Spinal cord (tissue), 10 donors: Measurements from ENCODE around the gene DDIT4. TPM values are rescaled to one million over a fixed set of nuclear protein-coding genes. Genes with fewer than 3 reads are reported as not detected.

Experiments used
- DNase-seq, 6 donors: peaks; one replicate each; pipeline versions ENCODE4 v3.0.0 to v3.0.0-alpha.2; 2013 to 2015; ENCODE audit warnings: low spot score in 6 of 6, low read depth in 4 of 6
- H3K27ac ChIP-seq: one replicate; pipeline ENCODE4 v1.5.1; 2013; ENCODE audit warnings: low read depth, low read length, control low read depth
- H3K27me3 ChIP-seq: one replicate; pipeline ENCODE4 v1.6.1; 2013; ENCODE audit warnings: low read length; ENCODE audit not compliant: control insufficient read depth, insufficient read depth
- H3K36me3 ChIP-seq: one replicate; pipeline ENCODE4 v1.6.1; 2013; ENCODE audit warnings: low read length; ENCODE audit not compliant: control insufficient read depth, insufficient read depth
- H3K4me1 ChIP-seq: one replicate; pipeline ENCODE4 v1.6.1; 2013; ENCODE audit warnings: low read length; ENCODE audit not compliant: control insufficient read depth, insufficient read depth
- H3K4me3 ChIP-seq: one replicate; pipeline ENCODE4 v1.5.1; 2013; ENCODE audit warnings: low read depth, low read length, control low read depth
- H3K9me3 ChIP-seq: one replicate; pipeline ENCODE4 v1.6.1; 2013; ENCODE audit warnings: low read length; ENCODE audit not compliant: control insufficient read depth, insufficient read depth
- WGBS: methylation state at CpG from one replicate; pipeline ENCODE4 v1.1.5; 2013; ENCODE audit warnings: missing lambda C conversion rate; ENCODE audit not compliant: insufficient coverage; 5-methylcytosine and 5-hydroxymethylcytosine counted together
- polyA plus RNA-seq, 2 donors: library from polyadenylated mRNA; unstranded; fragments of 120-200 nt; gene quantifications; one replicate each; pipeline ENCODE4 v1.2.1, GENCODE V29; 2013; ENCODE audit not compliant: insufficient read length in 2 of 2
- total RNA-seq, 2 donors: library from RNA; depleted of rRNA in 1 of 2; stranded (reverse); fragments of 120-200 nt in 1 of 2; fragments of >200 nt in 1 of 2; gene quantifications; one replicate each; pipeline versions ENCODE4 v1.2.3 to v1.2.4, GENCODE V29; 2013 to 2014
- donor health status: healthy.

DDIT4 gene
- total and polyA plus RNA-seq, 4 donors, result 98.5 to 177 (median 128) TPM

DNA sequence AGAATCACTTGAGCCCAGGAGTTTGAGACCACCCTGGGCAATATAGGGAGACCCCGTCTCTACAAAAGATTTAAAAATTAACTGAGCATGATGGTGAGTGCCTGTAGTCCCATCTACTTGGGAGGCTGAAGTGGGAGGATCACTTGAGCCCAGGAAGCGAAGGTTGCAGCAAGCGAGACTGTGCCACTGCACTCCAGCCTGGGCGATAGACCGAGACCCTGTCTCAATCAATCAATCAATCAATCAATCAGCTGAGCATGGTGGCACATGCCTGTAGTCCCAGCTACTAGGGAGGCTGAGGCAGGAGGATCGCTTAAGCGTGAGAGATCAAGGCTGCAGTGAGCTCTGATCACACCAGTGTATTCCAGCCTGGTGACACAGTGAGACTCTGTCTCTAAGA lies 40.5 kb downstream of the DDIT4 start:
- WGBS, result 100% methylated on average over 3 of the region's 7 CpGs
- H3K36me3 ChIP-seq, result no peaks in the 10 kb centered on the region
- DNase-seq, result no peak
- H3K4me1 ChIP-seq, result peaks cover 49% of the 10 kb centered on the region
- no peaks in the 10 kb centered on the region for H3K9me3 ChIP-seq
- H3K27ac ChIP-seq, result no peak overlapping the region
- no peaks in the 10 kb centered on the region for H3K27me3 ChIP-seq
- no peak overlapping the region for H3K4me3 ChIP-seq

DNA sequence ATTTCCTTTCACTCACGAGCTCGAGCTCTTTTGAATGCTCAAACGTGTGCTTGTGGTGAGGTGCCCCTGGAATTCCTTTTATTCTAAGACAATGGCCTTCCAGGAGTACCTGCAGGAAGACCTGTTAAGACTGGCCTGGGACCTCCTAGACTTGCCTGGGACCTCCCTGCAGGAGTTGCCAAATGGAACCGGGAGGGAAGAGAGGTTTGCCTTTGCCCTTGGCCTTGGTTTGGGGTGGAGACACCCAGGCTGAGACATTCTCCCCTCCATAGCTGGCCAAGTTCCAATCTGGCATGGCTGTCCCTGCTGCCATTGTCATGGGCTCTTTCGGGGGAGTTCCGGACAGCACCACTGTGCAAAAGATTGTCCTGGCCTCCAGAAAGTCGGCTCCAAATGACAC lies 41.3 kb downstream of the DDIT4 start:
- Histone ChIP-seq H3K9me3 (no peaks in the 10 kb centered on the region), H3K27ac (peak overlapping the region; percentile 70), H3K27me3 (no peaks in the 10 kb centered on the region), H3K36me3 (no peaks in the 10 kb centered on the region), H3K4me1 (peaks cover 47% of the 10 kb centered on the region), H3K4me3 (no peak overlapping the region)
- WGBS, result 18% methylated on average over 4 of the region's 7 CpGs
- peak in 1 of 6 donors; percentile 45 for DNase-seq

DNA sequence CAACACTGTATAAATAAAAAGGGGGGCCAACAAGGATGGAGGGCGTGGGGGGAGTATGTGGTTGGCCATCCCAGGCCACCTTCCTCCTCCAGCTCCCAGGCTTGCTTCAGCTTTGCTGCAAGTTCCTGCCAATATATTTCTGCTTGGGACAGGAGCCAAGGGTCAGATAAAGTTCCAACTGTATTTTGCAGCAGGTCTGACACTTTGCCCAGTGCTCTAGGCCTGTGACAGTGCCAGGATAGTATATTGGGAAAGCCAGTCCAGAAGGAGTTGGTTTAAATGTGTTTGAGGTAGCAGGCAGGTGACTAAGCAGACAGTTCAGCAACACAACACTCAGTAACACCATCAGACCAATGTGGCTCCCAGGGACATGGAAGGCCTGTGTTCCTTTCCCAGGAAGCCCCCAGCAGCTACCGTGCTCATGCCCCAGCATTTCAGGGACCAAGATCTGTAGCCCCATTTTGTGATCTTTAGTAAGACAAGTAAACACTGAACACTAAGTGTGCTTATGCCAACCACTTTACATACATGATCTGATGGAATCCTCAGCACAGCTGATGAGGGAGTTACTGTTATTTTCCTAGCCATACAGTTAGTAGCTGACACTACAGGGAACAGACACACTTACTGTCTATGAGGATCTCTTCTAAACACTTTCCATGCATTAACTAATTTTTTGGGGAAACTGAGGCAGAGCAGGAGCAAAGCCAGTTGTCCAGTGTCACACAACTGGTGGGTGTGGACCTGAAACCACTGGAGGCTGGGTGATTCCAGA lies 42.1 kb downstream of the DDIT4 start:
- Histone ChIP-seq H3K4me1 (peaks cover 47% of the 10 kb centered on the region), H3K9me3 (no peaks in the 10 kb centered on the region), H3K27ac (peak overlapping the region; percentile 70), H3K36me3 (no peaks in the 10 kb centered on the region), H3K4me3 (no peak overlapping the region), H3K27me3 (no peaks in the 10 kb centered on the region)
- 50% methylated on average over 1 of the region's 2 CpGs for WGBS
- DNase-seq, result peak in 2 of 6 donors; percentile 51 to 69

DNA sequence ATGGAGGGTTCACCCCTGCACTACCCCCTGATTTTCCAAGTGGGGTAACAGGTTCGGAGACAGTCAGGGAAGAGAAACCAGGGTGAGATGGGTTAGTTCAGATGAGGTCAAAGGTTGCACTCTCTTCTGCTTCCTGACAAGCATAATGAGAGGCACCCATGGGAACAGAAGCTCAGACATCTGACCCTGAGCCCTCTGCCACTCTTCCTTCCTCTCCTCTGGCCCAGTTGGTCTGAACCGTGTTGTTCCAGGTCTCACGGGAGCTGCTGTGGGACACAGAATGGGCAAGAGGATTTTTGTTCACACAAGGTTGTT lies 42.6 kb downstream of the DDIT4 start:
- no CpG with 5 or more reads among the region's 3 CpGs for WGBS
- peaks cover 51% of the 10 kb centered on the region for H3K4me1 ChIP-seq
- H3K4me3 ChIP-seq, result no peak overlapping the region
- H3K36me3 ChIP-seq, result no peaks in the 10 kb centered on the region
- H3K9me3 ChIP-seq, result no peaks in the 10 kb centered on the region
- H3K27ac ChIP-seq, result peak overlapping the region; percentile 70
- no peak for DNase-seq
- no peaks in the 10 kb centered on the region for H3K27me3 ChIP-seq

DNA sequence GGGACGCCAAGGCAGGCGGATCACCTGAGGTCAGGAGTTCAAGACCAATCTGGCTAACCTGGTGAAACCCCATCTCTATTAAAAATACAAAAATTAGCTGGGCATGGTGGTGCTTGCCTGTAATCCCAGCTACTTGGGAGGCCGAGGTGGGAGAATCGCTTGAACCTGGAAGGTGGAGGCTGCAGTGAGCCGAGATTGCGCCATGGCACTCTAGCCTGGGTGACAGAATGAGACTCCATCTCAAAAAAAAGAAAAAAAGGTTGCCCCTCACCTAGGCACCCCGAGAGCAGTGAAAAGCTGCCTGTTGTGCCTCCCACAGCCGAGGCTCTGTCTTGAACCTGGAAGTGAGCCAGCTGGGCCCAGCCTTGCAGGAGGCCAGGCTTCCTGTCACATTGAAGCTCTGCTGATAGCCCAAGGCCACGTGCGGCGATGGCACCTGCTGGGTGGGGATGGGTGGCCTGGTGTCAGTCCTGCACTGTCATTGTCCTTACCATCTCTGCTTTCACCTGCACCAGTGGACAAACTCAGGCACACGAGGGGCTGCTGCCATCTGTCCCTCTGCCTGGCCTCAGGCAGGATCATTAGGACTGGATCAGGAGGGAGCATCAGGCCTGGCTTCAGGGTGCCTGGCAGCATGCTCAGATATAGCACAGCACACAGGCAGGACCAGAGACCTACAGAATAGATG lies 43.2 kb downstream of the DDIT4 start:
- Histone ChIP-seq H3K4me1 (peaks cover 54% of the 10 kb centered on the region), H3K27ac (no peak overlapping the region)

DNA sequence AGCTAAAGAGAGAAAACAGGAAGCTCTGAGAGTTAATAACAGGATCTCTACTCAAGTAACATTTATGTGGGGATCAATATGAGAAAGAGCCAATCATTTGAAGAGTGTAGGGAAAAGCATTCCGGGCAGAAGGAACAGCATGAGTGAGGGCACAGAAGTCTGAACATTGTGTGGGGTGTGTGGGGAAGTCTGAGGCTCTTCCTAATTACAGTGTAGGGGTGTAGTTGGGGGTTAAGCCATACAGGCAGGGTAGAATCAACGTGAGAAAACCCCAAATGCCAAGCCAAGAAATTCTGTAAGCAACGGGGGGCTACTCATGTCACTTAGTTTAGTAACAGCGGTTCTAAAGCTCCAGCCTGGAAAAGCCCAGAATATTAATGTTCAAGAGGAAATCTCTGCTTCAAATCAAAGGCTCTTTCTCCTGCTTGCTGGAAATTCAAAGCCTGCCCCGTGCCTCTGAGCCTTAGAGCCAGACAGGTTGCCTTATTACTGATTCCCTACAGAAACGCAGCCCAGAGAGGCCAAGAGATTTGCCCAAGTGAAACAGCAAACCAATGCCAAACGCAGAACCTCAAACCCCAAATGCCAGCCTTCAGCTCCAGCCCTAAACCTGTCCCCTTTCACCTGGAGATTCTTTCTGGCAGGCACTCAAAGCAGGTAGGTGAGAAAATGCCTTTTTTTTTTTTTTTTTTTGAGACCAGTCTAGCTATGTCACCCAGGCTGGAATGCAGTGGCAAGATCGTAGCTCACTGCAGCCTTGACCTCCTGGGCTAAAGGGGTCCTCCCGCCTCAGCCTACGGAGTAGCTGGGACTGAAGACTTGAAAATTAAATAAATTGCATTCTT lies 44.9 kb downstream of the DDIT4 start:
- Histone ChIP-seq H3K4me3 (peak overlapping the region; percentile 16), H3K36me3 (no peaks in the 10 kb centered on the region), H3K27me3 (no peaks in the 10 kb centered on the region), H3K4me1 (peaks cover 54% of the 10 kb centered on the region), H3K9me3 (no peaks in the 10 kb centered on the region), H3K27ac (peak overlapping the region; percentile 61)
- WGBS, result 90% methylated on average over 7 of the region's 10 CpGs
- DNase-seq, result no peak

More for the DNA sequence above, 43.2 kb downstream of the DDIT4 start:
- DNase-seq, result no peak
- Histone ChIP-seq H3K4me3 (no peak overlapping the region), H3K36me3 (no peaks in the 10 kb centered on the region), H3K27me3 (no peaks in the 10 kb centered on the region), H3K9me3 (no peaks in the 10 kb centered on the region)
- 41% methylated on average over 6 of the region's 12 CpGs for WGBS

DNA sequence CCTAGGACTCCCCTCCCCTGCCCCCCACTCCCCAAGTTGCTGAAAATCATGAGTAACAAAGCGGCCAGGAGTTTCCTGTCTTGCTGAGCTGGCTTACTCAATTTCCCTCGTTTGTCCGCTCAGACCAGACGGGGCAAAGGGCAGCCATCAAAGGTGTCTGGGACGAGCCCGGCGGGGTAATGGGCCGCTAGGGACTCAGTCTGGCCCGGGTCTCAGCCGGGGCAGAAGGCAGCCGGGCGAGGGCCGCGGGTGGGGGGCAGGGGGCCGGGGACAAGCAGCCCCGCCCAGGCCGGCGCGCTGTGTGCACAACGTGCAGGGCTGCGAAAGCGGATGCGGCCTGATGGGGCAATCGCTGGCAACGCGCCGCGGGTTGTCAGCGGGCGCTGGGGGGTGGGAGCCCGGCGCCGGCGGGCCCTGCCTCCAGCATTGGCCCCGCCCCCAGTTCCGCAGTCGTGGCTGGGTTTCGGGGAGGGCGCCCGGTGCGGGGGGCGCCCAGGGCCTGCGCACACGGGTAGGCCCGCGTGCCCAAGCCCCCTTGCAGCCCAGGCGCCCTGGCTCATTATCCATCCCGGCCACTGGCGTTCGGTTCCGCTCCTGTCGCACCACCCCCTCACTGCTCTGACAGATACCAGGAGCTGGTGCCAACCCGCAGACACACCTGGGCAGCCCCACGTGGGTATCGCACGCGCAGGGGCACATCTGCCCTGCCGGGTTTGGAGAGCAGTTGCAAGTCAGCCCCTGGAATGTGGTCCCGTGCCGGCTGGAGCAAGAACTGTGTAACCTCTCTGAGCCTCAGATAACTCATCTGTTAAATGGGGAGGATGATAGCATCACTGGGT lies 45.9 kb downstream of the DDIT4 start:
- H3K4me1 ChIP-seq, result peaks cover 60% of the 10 kb centered on the region
- no peaks in the 10 kb centered on the region for H3K27me3 ChIP-seq
- H3K27ac ChIP-seq, result peak overlapping the region; percentile 89
- peak in 2 of 6 donors; percentile 89 to 92 for DNase-seq
- peak overlapping the region; percentile 35 for H3K4me3 ChIP-seq
- H3K9me3 ChIP-seq, result no peaks in the 10 kb centered on the region
- H3K36me3 ChIP-seq, result no peaks in the 10 kb centered on the region
- 4% methylated on average over 60 of the region's 60 CpGs for WGBS

DNA sequence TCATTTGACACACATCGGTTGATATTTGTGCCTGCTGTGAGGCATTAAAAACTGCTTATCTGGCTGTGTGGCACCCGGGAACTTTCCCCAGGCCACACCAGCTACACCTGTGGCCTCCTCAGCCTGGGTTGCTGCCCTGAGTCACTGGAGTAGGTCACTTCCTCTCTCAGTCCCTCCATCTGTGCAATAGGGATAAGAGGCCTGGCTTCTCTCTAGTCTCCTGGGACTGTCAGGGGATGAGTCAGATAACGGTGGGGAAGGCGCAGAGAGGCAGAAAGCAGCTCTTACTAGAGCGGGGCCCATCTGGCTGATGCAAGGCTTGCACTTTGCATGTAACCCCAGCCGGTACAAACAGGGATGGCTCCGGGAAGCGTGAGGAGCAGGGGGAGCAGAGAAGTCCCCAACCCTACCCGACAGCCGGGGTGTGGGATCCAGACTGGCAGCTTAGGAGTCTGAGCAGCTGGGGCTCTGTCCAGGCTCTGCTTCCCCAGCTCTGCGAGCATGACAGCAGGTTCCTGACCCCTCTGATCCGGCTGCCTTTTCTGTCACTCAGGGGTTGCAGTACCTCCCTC lies 47.0 kb downstream of the DDIT4 start:
- H3K36me3 ChIP-seq, result no peaks in the 10 kb centered on the region
- H3K27ac ChIP-seq, result peak overlapping the region; percentile 54
- WGBS, result 32% methylated on average over 8 of the region's 12 CpGs
- peaks cover 60% of the 10 kb centered on the region for H3K4me1 ChIP-seq
- no peak overlapping the region for H3K4me3 ChIP-seq
- DNase-seq, result peak in 2 of 6 donors; percentile 59 to 67
- H3K9me3 ChIP-seq, result no peaks in the 10 kb centered on the region
- H3K27me3 ChIP-seq, result no peaks in the 10 kb centered on the region
